ENCODE data around the gene KLHL3. TPM values are rescaled to one million over a fixed set of nuclear protein-coding genes. Genes with fewer than 3 reads are reported as not detected.

Gene KLHL3
- total RNA-seq, 6 experiments from 2014 or later, result 0.25 to 1.3 (median 0.53) TPM

DNA sequence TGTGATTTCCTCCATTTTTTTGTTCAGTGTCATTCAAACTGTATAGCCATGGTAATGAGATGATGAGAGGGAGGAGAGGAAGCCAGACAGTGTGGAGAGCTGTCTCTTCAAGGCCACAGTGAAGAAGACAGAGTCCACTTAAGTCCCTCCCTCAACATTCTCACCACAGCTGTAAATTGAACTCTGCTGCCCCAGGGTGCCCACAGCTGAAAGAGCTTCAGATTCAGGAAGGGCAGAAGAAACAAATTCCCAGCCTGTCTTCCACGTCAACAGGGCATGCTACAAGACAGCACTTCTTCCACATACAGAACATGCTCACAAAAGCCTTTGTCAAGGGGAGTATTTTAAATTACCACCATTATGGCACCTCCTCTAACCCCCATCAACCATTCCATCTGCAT is 100.4 kb downstream of the KLHL3 start:
- TF ChIP-seq, protein P1, sequence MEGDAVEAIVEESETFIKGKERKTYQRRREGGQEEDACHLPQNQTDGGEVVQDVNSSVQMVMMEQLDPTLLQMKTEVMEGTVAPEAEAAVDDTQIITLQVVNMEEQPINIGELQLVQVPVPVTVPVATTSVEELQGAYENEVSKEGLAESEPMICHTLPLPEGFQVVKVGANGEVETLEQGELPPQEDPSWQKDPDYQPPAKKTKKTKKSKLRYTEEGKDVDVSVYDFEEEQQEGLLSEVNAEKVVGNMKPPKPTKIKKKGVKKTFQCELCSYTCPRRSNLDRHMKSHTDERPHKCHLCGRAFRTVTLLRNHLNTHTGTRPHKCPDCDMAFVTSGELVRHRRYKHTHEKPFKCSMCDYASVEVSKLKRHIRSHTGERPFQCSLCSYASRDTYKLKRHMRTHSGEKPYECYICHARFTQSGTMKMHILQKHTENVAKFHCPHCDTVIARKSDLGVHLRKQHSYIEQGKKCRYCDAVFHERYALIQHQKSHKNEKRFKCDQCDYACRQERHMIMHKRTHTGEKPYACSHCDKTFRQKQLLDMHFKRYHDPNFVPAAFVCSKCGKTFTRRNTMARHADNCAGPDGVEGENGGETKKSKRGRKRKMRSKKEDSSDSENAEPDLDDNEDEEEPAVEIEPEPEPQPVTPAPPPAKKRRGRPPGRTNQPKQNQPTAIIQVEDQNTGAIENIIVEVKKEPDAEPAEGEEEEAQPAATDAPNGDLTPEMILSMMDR (IDR thresholded peaks at IDR 0.05), result no peak
- no peak for DNase-seq

DNA sequence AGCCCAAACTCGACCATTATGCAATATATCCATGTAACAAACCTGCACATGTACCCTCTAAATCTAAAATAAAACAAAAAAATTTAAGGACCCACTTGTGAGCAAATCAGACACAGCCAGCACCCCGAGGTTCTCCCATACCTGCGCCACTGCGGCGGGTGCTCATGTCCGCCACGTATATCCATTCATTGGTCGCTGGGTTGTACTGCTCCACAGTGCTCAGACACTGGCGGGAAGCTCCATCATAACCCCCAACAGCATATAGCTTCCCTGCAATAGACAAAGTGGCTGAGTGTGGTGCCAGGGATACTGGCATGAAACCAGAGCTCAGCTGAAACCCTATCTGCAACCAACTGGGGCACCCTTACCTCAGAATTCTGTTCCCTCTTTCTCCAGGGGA is 102.0 kb downstream of the KLHL3 start:
- Mint-ChIP-seq H3K27me3 (ENCODE audit: insufficient read depth) (peaks cover 3% of the 10 kb centered on the region), H3K9me3 (peaks cover 5% of the 10 kb centered on the region; the same call in 1 of the 2 replicates), H3K4me1 (ENCODE audit: low read depth) (peaks cover 28% of the 10 kb centered on the region), H3K27ac (no peak overlapping the region), H3K36me3 (ENCODE audit: low read depth) (no peaks in the 10 kb centered on the region), H3K4me3 (no peak overlapping the region)
- DNase-seq, result no peak
- TF ChIP-seq, protein P1 (IDR thresholded peaks at IDR 0.05), result no peak

More for the DNA sequence above, 100.4 kb downstream of the KLHL3 start:
- Mint-ChIP-seq H3K27ac (0 out of 2 replicates have a peak overlapping the region, but pooled peaks have one; percentile 9), H3K36me3 (ENCODE audit: low read depth) (no peaks in the 10 kb centered on the region), H3K9me3 (peaks cover 5% of the 10 kb centered on the region; the same call in 1 of the 2 replicates), H3K27me3 (ENCODE audit: insufficient read depth) (peaks cover 3% of the 10 kb centered on the region), H3K4me3 (no peak overlapping the region), H3K4me1 (ENCODE audit: low read depth) (peaks cover 22% of the 10 kb centered on the region)

DNA sequence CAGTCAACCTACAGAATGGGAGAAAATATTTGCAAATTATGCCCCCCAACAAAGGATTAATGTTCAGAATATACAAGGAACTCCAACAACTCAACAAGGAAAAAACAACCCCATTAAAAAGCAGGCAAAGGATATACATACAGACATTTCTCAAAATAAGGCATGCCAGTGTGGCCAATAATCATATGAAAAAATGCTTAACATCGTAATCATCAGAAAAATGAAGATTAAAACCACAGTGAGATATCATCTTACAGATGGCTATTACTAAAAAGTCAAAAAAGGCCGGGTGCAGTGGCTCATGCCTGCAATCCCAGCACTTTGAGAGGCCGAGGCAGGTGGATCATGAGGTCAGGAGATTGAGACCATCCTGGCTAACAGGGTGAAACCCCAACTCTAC is 103.2 kb downstream of the KLHL3 start:
- no peak for DNase-seq
- Mint-ChIP-seq H3K36me3 (ENCODE audit: low read depth) (no peaks in the 10 kb centered on the region), H3K27ac (no peak overlapping the region), H3K27me3 (ENCODE audit: insufficient read depth) (peaks cover 3% of the 10 kb centered on the region; the same call in 1 of the 2 replicates), H3K4me1 (ENCODE audit: low read depth) (peaks cover 28% of the 10 kb centered on the region), H3K4me3 (no peak overlapping the region), H3K9me3 (peaks cover 5% of the 10 kb centered on the region; the same call in 1 of the 2 replicates)
- TF ChIP-seq, protein P1 (IDR thresholded peaks at IDR 0.05), result no peak

DNA sequence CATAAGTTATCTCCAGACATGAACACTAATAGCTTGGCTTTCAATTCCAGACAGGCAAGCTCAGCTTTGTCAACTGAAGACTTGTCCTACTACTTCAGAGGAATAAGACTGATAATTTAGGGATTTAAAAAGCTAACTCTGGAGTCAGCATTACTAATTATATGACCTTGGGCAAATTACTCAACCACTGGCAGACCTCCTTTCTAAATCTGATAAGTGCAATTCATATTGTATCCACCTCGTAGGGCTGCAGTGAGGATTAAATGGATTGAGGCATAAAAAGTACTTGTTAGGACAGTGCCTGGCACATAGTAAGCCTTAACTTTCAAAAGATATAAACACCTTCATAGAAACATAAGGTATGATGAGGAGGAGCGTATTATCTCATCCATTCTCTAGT is 104.4 kb downstream of the KLHL3 start:
- Mint-ChIP-seq H3K9me3 (peaks cover 5% of the 10 kb centered on the region; the same call in 1 of the 2 replicates), H3K36me3 (ENCODE audit: low read depth) (no peaks in the 10 kb centered on the region), H3K4me3 (no peak overlapping the region), H3K27me3 (ENCODE audit: insufficient read depth) (no peaks in the 10 kb centered on the region; the same call in 1 of the 2 replicates), H3K27ac (no peak overlapping the region), H3K4me1 (ENCODE audit: low read depth) (peaks cover 28% of the 10 kb centered on the region)
- no peak for DNase-seq
- TF ChIP-seq, protein P1 (IDR thresholded peaks at IDR 0.05), result no peak

DNA sequence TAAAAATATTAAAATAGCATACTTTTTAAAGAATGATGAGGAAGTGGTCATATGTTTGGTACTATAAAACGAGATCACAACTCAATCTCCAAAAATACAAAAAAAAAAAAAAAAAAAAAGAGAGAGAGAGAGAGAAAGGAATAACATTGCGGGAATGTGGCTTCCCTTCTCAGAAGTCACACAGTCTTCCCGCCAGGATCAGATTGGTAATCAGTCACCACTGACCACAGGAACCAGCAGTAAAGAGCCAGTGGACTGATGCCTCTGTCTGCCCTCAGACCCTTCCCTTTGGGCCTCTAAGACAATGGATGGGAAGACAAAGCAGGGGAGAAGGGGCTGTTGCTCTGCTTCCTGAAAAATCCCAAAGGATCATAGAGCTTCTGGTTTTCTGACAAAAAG is 104.9 kb downstream of the KLHL3 start:
- Mint-ChIP-seq H3K4me3 (no peak overlapping the region), H3K27ac (no peak overlapping the region), H3K36me3 (ENCODE audit: low read depth) (no peaks in the 10 kb centered on the region), H3K27me3 (ENCODE audit: insufficient read depth) (no peaks in the 10 kb centered on the region), H3K9me3 (peaks cover 5% of the 10 kb centered on the region; the same call in 1 of the 2 replicates), H3K4me1 (ENCODE audit: low read depth) (peaks cover 28% of the 10 kb centered on the region)
- TF ChIP-seq, protein P1 (IDR thresholded peaks at IDR 0.05), result no peak
- no peak for DNase-seq

Data from HFFc6 (cell line).